ENCODE measurements around the gene GALNTL6.

DNA sequence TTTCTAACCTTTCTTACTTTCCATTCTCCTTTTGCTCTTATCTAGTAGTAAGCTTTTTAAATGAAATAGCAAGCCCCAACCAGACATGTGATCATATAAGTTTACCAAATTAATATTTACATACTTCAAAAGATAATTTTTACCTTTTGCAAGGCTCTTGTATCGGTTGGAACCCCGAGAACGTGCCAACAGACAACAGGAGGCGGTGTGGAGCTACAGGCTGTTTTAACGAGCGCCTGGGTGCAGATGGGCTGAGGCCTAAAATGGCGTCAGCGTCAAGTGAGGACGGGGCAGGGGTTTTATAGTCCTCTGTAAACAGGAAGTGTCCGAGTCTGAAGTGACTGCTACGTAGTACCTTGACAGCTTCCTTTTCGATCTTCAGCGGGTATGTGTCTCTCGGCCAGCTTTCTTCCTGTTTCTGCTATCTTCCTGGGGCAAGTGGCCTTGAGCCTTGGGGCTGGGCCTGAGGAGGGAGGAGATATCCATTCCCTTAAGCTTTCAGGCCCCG lies 342.7 kb downstream of the GALNTL6 start:
- TF ChIP-seq EZH2 (IDR thresholded peaks at IDR 0.05; ENCODE audit: insufficient read depth, poor library complexity, severe bottlenecking) (no peak), EZH2phosphoT487 (IDR thresholded peaks at IDR 0.05; ENCODE audit: insufficient read depth, low read depth) (no peak)
